ENCODE measurements around the gene WDFY3.

WDFY3 gene

GRCh38 chr4:84907145-84907544 is 59.3 kb downstream of the WDFY3 start:
- no peak for DNase-seq

DNA sequence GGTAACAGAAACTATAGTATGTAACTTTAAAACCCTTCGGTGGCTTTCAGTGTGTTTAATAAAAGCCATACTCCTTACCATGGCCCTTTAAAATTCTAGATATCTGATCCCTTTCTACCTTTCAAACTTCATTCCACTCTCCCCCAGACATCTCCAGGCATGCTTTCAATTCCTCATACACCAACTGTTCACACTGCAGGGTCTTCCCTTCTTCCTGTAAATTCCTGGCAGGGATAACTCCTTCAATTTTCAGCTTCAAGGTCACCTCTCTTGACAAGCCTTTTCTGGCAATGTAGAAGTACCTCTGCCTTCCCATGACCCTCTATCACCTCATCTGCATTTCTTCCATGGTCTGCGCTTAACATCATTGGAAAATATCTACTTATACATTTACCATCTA is 60.8 kb downstream of the WDFY3 start:
- no peak for DNase-seq

DNA sequence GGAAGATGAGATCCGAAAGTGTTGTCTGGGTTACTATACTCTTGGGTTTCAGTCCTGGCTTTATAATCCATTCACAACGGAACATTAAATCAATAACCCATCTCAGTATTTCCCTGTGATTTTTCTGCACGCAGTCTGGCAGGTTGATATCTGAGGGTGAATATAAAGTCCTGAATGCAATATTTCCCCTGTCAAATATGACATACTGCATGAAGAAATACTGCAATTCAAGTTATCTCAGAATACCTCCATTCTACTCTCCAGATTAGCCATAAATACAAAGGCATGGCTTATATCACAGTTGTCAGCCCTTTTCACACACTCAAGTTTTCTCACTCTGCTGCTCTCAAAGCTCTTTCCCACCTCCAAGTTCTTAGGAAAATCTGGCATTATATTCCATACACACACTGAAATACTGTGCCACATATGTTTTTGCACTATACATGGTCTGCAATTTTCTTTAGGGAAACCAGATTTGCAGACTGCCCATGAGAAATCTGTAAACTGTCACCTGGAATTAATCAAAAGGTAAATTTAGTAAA is 64.7 kb downstream of the WDFY3 start:
- DNase-seq: no peak

DNA sequence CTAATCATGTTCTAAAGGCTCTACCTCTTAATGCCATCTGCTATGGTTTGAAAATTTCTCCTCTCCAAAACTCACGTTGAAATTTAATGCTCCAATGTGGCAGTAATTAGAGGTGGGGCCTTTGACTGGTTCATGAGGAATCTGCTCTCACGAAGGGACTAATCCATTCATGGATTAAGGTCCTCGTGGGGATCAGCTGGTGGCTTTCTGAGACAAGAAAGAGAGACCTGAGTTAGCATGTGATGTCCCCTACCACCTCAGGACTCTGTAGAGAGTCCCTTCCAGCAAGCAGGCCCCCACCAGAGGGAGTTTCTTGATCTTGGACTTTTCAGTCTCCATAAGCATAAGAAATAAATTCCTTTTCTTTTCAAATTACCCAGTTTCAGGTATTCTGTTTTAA is 65.3 kb downstream of the WDFY3 start:
- DNase-seq: no peak

GRCh38 chr4:84899616-84900015 is 66.9 kb downstream of the WDFY3 start:
- DNase-seq: no peak

DNA sequence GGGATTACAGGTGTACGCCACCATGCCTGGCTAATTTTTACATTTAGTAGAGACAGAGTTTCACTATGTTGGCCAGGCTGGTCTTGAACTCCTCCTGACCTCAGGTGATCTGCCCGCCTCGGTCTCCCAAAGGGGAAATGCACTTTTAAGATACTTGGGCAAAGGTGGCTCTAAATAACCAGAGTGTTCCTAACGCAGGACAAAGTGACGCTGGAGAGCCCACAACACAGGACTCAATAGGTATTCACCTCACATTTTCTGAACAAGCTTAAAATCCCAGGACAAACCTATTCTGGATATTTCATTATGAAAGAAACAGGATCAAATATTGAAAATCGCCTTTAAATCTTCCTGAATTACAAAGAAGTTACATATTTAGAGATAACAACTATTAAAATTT is 69.0 kb downstream of the WDFY3 start:
- no peak for DNase-seq

GRCh38 chr4:84895283-84895682 is 71.2 kb downstream of the WDFY3 start:
- no peak for DNase-seq

DNA sequence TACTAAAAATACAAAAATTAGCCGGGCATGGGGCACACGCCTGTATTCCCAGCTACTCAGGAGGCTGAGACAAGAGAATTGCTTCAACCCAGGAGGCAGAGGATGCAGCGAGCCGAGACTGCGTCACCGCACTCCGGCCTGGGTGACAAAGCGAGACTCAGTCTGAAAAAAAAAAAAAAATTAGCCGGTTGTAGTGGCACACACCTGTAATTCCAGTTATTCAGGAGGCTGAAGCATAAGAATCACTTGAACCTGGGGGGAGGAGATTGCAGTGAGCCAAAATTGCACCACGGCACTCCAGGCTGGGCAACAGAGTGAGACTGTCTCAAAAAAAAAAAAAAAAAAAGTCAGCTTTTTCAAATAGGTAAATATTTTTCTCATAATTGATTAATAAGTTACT is 71.9 kb downstream of the WDFY3 start:
- no peak for DNase-seq

GRCh38 chr4:84892950-84893349 is 73.5 kb downstream of the WDFY3 start:
- DNase-seq: no peak

DNA sequence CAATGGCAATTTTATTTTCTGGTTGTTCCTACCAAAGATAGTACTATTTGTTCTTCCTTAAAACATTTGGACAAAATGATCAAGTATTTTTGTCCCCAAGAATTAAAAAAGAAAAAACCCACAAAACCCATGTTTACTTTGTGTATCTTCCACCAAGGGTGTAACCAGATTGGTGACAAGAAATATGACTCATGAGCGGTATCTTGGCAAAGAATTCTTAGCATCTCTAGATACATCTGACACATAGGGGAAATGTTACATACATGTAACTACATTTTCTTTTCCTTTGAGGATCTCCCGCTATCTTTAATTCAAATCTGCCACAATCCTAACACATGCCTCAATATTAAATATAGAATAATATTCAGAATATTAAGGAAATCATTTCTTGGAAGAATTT is 78.7 kb downstream of the WDFY3 start:
- no peak for DNase-seq

DNA sequence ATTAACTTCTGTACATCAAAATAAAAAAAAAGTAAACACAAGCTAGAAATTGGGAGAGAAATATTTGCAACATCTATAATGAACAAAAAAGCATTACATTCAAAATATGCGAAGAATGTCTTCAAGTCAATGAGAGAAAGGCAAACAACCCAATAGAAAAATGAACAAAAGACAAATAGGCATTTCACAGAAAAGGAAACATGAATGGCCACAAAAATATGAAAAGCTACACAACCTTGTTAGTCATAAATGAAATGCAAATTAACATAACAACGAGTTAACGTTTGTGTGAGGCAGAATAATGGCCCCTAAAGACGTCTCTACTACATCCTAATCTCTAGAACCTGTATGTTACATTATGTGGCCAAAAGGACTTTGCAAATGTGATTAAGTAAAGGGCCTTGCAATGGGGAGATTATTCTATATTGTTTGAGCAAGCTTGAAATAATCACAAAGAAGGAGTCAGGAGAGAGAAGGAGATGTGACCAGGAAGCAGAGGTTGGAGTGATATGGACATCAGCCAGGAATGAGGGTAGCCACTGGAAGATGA is 86.8 kb downstream of the WDFY3 start:
- DNase-seq: no peak

DNA sequence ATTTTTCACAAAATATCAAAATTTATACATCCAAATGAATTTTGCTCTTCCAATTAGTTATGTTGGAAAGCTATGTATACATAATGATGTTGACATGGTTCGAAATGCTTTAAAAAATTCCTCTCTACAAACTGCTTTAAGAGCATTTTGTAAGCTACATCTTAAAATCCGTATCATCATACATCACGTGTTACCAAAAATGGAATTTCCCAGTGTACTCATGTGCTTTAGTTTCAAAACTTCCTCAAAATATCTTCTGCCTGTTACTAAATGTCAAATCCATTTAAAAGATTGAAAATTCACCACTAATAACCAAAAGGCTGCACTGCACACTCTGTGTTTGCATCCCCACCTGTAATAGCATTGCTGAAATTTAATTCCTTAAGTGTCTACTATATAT is 87.9 kb downstream of the WDFY3 start:
- no peak for DNase-seq

DNA sequence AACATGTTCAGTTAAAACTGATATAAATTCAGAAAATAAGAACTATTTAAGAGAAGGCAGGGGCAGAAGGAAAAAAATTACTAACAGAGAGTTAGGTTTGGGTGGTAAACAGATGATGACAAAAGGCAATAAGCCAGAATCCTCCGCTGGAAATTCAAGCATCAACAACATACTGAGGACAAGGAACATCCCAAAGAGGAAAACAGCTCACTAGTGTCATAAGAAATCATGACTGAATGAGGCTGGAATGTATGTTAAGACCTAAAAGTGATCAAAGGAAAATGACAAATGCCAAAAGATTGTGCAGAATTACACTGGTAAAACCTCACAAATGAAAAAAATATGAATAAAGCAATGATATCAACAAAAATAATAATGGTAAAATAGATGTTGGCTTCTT is 88.4 kb downstream of the WDFY3 start:
- DNase-seq: no peak

DNA sequence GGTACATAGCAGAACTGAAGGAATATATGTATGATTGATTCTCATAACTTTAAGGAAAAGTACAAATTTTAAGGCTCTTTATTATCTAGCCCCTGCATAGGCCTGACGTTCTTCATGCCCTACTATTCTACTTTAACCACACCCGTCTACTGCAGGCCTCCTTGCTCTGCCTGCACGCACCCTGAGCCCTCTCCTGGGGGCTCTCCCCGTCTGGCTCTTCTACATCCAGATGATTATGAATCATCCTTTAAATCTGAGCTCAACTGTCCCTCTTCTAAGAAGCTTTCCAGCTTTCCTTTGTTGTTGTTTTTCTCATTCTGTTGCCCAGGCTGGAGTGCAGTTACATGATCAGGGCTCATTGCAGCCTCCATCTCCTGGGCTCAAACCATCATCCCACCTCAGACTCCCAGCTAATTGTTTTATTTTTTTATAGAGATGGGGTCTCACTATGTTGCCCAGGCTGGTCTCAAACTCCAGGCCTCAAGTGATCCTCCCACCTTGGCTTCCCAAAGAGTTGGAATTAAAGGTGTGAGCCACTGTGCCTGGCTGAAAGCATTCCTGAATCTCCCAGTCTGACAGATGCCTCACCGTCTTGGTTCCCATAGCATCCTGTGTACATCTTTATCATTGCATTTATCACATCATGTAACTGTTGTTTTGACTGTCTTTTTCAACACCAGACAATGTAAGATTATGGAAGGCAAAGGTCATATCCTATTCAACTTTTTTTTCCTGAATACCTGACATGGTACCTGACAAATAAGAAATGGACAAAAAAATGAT is 89.2 kb downstream of the WDFY3 start:
- no peak for DNase-seq

DNA sequence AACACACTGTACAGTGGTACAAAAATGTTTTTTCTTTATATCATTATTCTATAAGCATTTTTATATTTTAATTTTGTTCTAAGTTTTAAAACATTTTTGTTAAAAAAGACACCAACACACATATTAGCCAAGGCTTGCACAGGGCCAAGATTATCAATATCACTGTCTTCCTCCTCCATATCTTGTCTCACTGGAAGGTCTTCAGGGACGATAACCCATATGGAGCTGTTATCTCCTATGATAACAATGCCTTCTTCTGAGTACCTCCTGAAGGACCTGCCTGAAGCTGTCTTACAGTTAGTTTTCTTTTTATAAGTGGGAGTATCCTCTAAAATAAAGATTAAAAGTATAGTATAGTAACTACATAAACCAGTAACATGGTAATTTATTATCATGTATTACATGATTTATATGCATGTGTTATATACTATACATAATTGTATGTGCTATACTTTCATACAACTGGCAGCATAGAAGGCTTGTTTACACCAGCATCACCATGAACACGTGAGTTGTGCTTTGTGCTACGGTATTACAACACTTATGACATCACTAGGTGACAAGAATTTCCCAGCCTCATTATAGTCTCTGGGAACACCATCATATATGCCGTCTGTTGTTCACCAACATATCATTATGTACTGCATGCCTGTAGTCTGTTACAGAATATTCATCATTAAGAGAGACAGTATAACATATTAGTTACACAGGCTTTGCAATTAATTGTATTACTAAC is 90.7 kb downstream of the WDFY3 start:
- DNase-seq: no peak

GRCh38 chr4:84874619-84875018 is 91.9 kb downstream of the WDFY3 start:
- DNase-seq: no peak

- DNase-seq: no peak
Observed at GRCh38 chr4:84870398-84871163, 95.9 kb downstream of the WDFY3 start.

DNA sequence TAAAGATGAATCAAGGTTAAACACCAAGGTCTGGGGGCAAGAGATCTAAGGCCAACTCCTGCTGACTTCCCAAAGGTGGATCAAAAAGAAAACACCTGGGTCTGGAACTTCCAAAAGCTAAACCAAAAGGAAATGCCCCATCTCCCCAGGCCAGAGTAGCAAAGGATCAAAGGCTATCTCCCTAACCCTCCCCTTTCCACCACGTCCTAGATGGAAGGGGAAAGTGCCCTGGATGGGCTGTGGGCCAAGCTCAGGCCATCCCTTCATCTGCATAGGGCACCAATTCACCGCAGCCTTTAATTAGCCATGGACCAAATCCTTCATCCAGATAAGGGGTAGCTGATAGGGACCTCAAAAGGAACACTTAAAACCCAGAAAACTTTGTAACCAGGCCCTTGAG is 100.2 kb downstream of the WDFY3 start:
- DNase-seq: no peak

DNA sequence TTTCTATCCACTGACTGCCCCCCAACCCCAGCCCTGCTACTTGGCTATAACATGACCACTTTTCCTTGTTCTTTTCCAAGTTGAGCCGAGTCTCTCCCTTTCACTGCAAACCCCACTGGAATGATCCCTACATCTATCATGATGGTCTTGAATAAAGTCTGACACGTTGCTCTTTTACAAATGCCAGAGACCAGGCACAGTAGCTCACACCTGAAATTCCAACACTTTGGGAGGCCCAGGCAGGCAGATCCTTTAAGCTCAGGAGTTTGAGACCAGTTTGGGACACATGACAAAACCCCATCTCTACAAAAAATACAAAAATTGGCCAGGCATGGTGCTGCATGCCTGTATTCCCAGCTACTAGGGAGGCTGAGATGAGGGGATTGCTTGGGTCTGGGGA is 100.9 kb downstream of the WDFY3 start:
- DNase-seq: no peak

DNA sequence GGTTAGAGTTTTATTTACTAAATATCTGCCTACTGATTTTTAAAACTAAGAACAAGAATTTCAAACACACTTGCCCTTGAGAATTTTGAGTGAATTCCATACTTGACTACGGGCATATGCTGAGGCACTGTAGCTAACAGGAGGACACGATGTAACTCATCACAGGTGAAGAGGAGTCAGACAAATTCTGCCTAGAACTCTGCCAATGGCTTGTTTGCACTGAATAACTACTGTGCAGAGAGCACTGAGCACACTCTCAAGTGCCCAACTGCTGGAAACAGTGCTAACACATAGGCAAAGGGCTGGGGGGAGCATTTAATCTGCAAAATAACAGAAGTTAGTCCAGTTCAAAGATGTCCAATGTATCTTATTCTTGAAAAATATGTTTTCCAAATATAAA is 104.4 kb downstream of the WDFY3 start:
- DNase-seq: no peak

DNA sequence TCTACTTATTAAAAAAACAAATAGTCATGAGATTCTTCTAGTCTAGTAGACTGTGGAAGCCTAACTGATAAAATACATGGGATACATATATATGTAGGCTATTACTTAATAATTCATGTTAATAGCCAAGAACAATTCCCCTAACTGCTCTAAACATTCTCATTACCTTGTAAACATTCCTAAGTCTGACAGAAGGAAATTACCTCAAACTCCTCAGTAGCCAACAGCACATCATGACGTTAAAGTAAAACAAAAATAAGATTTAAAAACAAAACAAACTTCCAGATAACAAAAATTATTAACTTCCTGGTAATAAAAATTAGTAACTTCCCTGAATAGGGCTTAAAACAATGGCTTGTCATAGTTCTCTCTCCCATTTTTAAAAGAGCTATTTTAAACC is 109.2 kb downstream of the WDFY3 start:
- no peak for DNase-seq

- no peak for DNase-seq
Observed at GRCh38 chr4:84856468-84857049, 109.9 kb downstream of the WDFY3 start.

- no peak for DNase-seq
Observed at GRCh38 chr4:84855774-84856173, 110.7 kb downstream of the WDFY3 start.

Measured in stimulated activated CD4-positive, alpha-beta T cell treated with anti-CD3 and anti-CD28 coated beads, Interleukin-1b, Interleukin-23, amount 100 ng/mL, for 48 hours (primary cell).